HepG2 (cell line): ENCODE results near the gene SLC19A3. TPM values are rescaled to one million over a fixed set of nuclear protein-coding genes. Genes with fewer than 3 reads are reported as not detected.

Source experiments
- CEBPZ ChIP-seq: IDR thresholded peaks from 2 replicates; pipeline ENCODE4 v1.6.1; 2012; ENCODE audit warnings: low read length, improper control_type of control experiment
- DDIT3 ChIP-seq: sonication (generic); formaldehyde crosslinking; IDR thresholded peaks from 2 replicates; pipeline ENCODE4 v1.4.0; 2020; ENCODE audit warnings: mild to moderate bottlenecking, missing genetic modification reagents
- HES4 ChIP-seq: sonication (generic); formaldehyde crosslinking; IDR thresholded peaks from 2 replicates; pipeline ENCODE4 v1.9.0; 2021; ENCODE audit warnings: mild to moderate bottlenecking, missing genetic modification reagents, borderline replicate concordance
- MLLT10 ChIP-seq: sonication (generic); formaldehyde crosslinking; IDR thresholded peaks from 2 replicates; pipeline ENCODE4 v1.4.0; 2020; ENCODE audit warnings: missing genetic modification reagents
- NFAT5 ChIP-seq: sonication (generic); formaldehyde crosslinking; IDR thresholded peaks from 2 replicates; pipeline ENCODE4 v1.4.0; 2020; ENCODE audit warnings: missing genetic modification reagents
- NR2C2 ChIP-seq: sonication (generic); formaldehyde crosslinking; IDR thresholded peaks from 2 replicates; pipeline ENCODE4 v1.4.0; 2020; ENCODE audit warnings: missing genetic modification reagents, mild to moderate bottlenecking, moderate library complexity, borderline replicate concordance
- TOE1 ChIP-seq: sonication (generic); formaldehyde crosslinking; IDR thresholded peaks from 2 replicates; pipeline ENCODE4 v1.4.0; 2020; ENCODE audit warnings: mild to moderate bottlenecking, missing genetic modification reagents
- ZBTB43 ChIP-seq: sonication (generic); formaldehyde crosslinking; conservative IDR thresholded peaks from 2 replicates; pipeline ENCODE4 v1.4.0; 2020; ENCODE audit warnings: missing genetic modification reagents
- ZBTB49 ChIP-seq: sonication (generic); formaldehyde crosslinking; IDR thresholded peaks from 2 replicates; pipeline ENCODE4 v1.4.0; 2020; ENCODE audit warnings: missing genetic modification reagents, borderline replicate concordance
- ZNF564 ChIP-seq: sonication (generic); formaldehyde crosslinking; IDR thresholded peaks from 2 replicates; pipeline ENCODE4 v1.8.1; 2023; ENCODE audit warnings: mild to moderate bottlenecking, missing genetic modification reagents
- ZNF770 ChIP-seq: sonication (generic); formaldehyde crosslinking; IDR thresholded peaks from 2 replicates; pipeline ENCODE4 v1.5.0; 2020; ENCODE audit warnings: mild to moderate bottlenecking, missing genetic modification reagents
- ZNF788 ChIP-seq: sonication (generic); formaldehyde crosslinking; IDR thresholded peaks from 2 replicates; pipeline ENCODE4 v1.5.0; 2020; ENCODE audit warnings: mild to moderate bottlenecking, missing genetic modification reagents, borderline replicate concordance
- ZNF841 ChIP-seq: sonication (generic); formaldehyde crosslinking; IDR thresholded peaks from 2 replicates; pipeline ENCODE4 v1.8.1; 2023; ENCODE audit warnings: missing genetic modification reagents, borderline replicate concordance
- polyA plus RNA-seq, 8 experiments: library from polyadenylated mRNA; depleted of rRNA in 3 of 8; stranded (reverse) in 7 of 8; unstranded in 1 of 8; fragments of >200 nt; fragmentation: Illumina TruSeq in 4 of 8; extraction: Trizol in 4 of 8; gene quantifications; 2 replicates each; pipeline versions ENCODE4 v1.2.1 to v1.2.3, GENCODE V29; 2011 to 2016; ENCODE audit warnings: low read depth in 4 of 8, missing spikeins in 1 of 8, mixed read lengths in 1 of 8; ENCODE audit not compliant: insufficient read depth in 1 of 8
- total RNA-seq, 5 experiments: library from RNA; depleted of rRNA; stranded (reverse); fragments of >200 nt; fragmentation: Illumina TruSeq; extraction: Trizol; gene quantifications; 2 replicates each; pipeline ENCODE4 v1.2.3, GENCODE V29; 2016; ENCODE audit warnings: low read depth in 1 of 5

SLC19A3 gene
- total and polyA plus RNA-seq, 2 of the 13 experiments (the other 11 are each of a cell fraction or from before 2014, with no cell fraction given), result 2.3 to 5.2 TPM

- no peak for TF ChIP-seq HES4 (CRISPR knock-in tag)
- TF ChIP-seq DDIT3, result no peak
- no peak for TF ChIP-seq MLLT10
- TF ChIP-seq ZNF788, result no peak
- TF ChIP-seq ZBTB49 (CRISPR knock-in tag), result no peak
- no peak for TF ChIP-seq NFAT5
- no peak for TF ChIP-seq ZNF564 (CRISPR knock-in tag)
- TF ChIP-seq ZBTB43, result no peak
- TF ChIP-seq NR2C2 (CRISPR knock-in tag), result no peak
- TF ChIP-seq ZNF841 (CRISPR knock-in tag), result no peak
- TF ChIP-seq ZNF770 (CRISPR knock-in tag), result no peak
- TF ChIP-seq CEBPZ, result no peak
- no peak for TF ChIP-seq TOE1
Observed at GRCh38 chr2:227653419-227653818, 64.4 kb downstream of the SLC19A3 start (continued).
